GM12874 (cell line): ENCODE results near the gene CD28.

ENCODE experiments used
- CTCF ChIP-seq: IDR thresholded peaks from 2 replicates; pipeline ENCODE4 v1.5.1; 2011; ENCODE audit warnings: low read depth, mild to moderate bottlenecking, control low read depth, low read length, moderate library complexity; ENCODE audit not compliant: insufficient read depth

CD28 gene

GRCh38 chr2:203706403-203706802 lies at the start of gene CD28:
Gene CD28 (plus strand): TSS chr2:203706639. CDS start chr2:203706697, 58 bp downstream.
- no peak for TF ChIP-seq CTCF

- no peak for TF ChIP-seq CTCF
These were observed 46.9 kb upstream of the CD28 start for GRCh38 chr2:203659331-203660049.

- no peak for TF ChIP-seq CTCF
These were observed 46.0 kb upstream of the CD28 start for GRCh38 chr2:203660465-203660864.

GRCh38 chr2:203661279-203661908 lies 45.0 kb upstream of the CD28 start:
- TF ChIP-seq CTCF, result no peak

GRCh38 chr2:203662487-203662886 lies 44.0 kb upstream of the CD28 start:
- no peak for TF ChIP-seq CTCF

GRCh38 chr2:203662951-203663350 lies 43.5 kb upstream of the CD28 start:
- TF ChIP-seq CTCF, result no peak

- no peak for TF ChIP-seq CTCF
These were observed 42.2 kb upstream of the CD28 start for GRCh38 chr2:203664029-203664755.
